HCT116 (cell line): ENCODE data around the gene MAP4K4. TPM values are rescaled to one million over a fixed set of nuclear protein-coding genes. Genes with fewer than 3 reads are reported as not detected.

Experiments used
- ATAC-seq: fragments of 200-7000 bp; cut with Tn5 transposase; 2 replicates; pipeline ENCODE4 v1.9.1; 2020; ENCODE audit warnings: mild to moderate bottlenecking, moderate library complexity
- BruUV-seq: library from RNA; stranded (reverse); fragments of 400-500 nt; replicated peaks from 2 replicates; lab custom pipeline; 2021; lab: Mats Ljungman, UMichigan
- CTCF ChIA-PET: fragments of 300-600 bp; sonication (Branson Sonifier 250); formaldehyde crosslinking; loops from one replicate; lab custom pipeline; 2021; ENCODE audit warnings: antibody characterized with exemption; lab: Charles Lee
- POLR2A ChIA-PET: fragments of 300-600, 350-600 bp; sonication (Branson Sonifier 250); formaldehyde crosslinking; loops from one replicate; lab custom pipeline; 2021; ENCODE audit warnings: antibody characterized with exemption; lab: Charles Lee
- RAD21 ChIA-PET, 2 experiments: fragments of 300-600 bp; sonication (Branson Sonifier 250); formaldehyde crosslinking; loops; one replicate each; lab custom pipeline; 2023; ENCODE audit warnings: low total read pairs in 2 of 2; ENCODE audit not compliant: uncharacterized antibody in 2 of 2, unreplicated experiment in 2 of 2, low non-redundant PET in 1 of 2; lab: Charles Lee
- DNase-seq: peaks from one replicate; pipeline ENCODE4 v3.0.0-alpha.2; 2010; ENCODE audit warnings: low read depth, low spot score
- H2AFZ ChIP-seq: fragments of 200-600 bp; shearing (Covaris generic), sonication (generic); 2 replicates; pipeline ENCODE4 v1.6.1; 2017; ENCODE audit warnings: low read depth, mixed run types, mixed read lengths, antibody characterized with exemption, low read length; ENCODE audit not compliant: poor library complexity, severe bottlenecking
- H3K27ac ChIP-seq: 2 replicates; pipeline ENCODE4 v1.5.1; 2012; ENCODE audit warnings: low read depth, low read length
- H3K27me3 ChIP-seq: fragments of 200-600 bp; sonication (generic); 2 replicates; pipeline ENCODE4 v1.6.1; 2016; ENCODE audit warnings: mixed run types, low read length, mixed read lengths; ENCODE audit not compliant: insufficient read depth
- H3K36me3 ChIP-seq, 2 experiments: fragments of 200-500 bp in 1 of 2; fragments of 200-600 bp in 1 of 2; sonication (Bioruptor generic) in 1 of 2; sonication (generic) in 1 of 2; 2 replicates each; pipeline versions ENCODE4 v1.5.1 to v1.6.1; 2014 to 2016; ENCODE audit warnings: low read length in 2 of 2, inconsistent platforms in 1 of 2, mixed read lengths in 1 of 2, mixed run types in 1 of 2; ENCODE audit not compliant: insufficient read depth in 2 of 2, control insufficient read depth in 1 of 2
- H3K4me1 ChIP-seq, 2 experiments: fragments of 200-600 bp in 1 of 2; sonication (generic) in 1 of 2; 2 replicates each; pipeline versions ENCODE4 v1.5.1 to v1.6.1; 2012 to 2017; ENCODE audit warnings: low read length in 2 of 2, inconsistent platforms in 1 of 2, mild to moderate bottlenecking in 1 of 2, mixed read lengths in 1 of 2, mixed run types in 1 of 2, moderate library complexity in 1 of 2; ENCODE audit not compliant: insufficient read depth in 2 of 2, control insufficient read depth in 1 of 2
- H3K4me2 ChIP-seq: fragments of 200-600 bp; sonication (generic); 2 replicates; pipeline ENCODE4 v1.6.1; 2017; ENCODE audit warnings: mixed run types, low read length, mixed read lengths
- H3K4me3 ChIP-seq, 2 experiments: fragments of 200-600 bp in 1 of 2; sonication (generic) in 1 of 2; replicated peaks in 1 of 2; 2 replicates each; pipeline ENCODE4 v1.5.1; 2011 to 2016; ENCODE audit warnings: low read length in 2 of 2, control low read depth in 1 of 2, low read depth in 1 of 2, mild to moderate bottlenecking in 1 of 2, mixed read lengths in 1 of 2, mixed run types in 1 of 2
- H3K79me2 ChIP-seq: fragments of 200-600 bp; sonication (generic); 2 replicates; pipeline ENCODE4 v1.6.1; 2017; ENCODE audit warnings: mild to moderate bottlenecking, mixed run types, low read length, moderate library complexity, mixed read lengths; ENCODE audit not compliant: insufficient read depth
- H3K9ac ChIP-seq: fragments of 200-600 bp; sonication (generic); 2 replicates; pipeline ENCODE4 v1.6.1; 2016; ENCODE audit warnings: low read length, mixed read lengths
- H3K9me2 ChIP-seq: fragments of 200-600 bp; sonication (generic), shearing (Covaris generic); 2 replicates; pipeline ENCODE4 v1.6.1; 2017; ENCODE audit warnings: mixed run types, mild to moderate bottlenecking, moderate library complexity; ENCODE audit not compliant: insufficient read depth
- H3K9me3 ChIP-seq, 2 experiments: fragments of 200-500 bp in 1 of 2; fragments of 200-600 bp in 1 of 2; sonication (Bioruptor generic) in 1 of 2; sonication (generic) in 1 of 2; 2 replicates each; pipeline ENCODE4 v1.6.1; 2014 to 2017; ENCODE audit warnings: low read length in 2 of 2, mixed read lengths in 2 of 2, inconsistent platforms in 1 of 2, low read depth in 1 of 2, mild to moderate bottlenecking in 1 of 2, mixed run types in 1 of 2, moderate library complexity in 1 of 2; ENCODE audit not compliant: control insufficient read depth in 1 of 2, insufficient read depth in 1 of 2
- H4K20me1 ChIP-seq: fragments of 200-600 bp; sonication (generic), shearing (Covaris generic); 2 replicates; pipeline ENCODE4 v1.6.1; 2017; ENCODE audit warnings: mixed run types, mild to moderate bottlenecking, moderate library complexity; ENCODE audit not compliant: insufficient read depth
- ATF3 ChIP-seq: IDR thresholded peaks from 2 replicates; pipeline ENCODE4 v1.6.1; 2012
- CBX3 ChIP-seq: IDR thresholded peaks from 2 replicates; pipeline ENCODE4 v1.6.1; 2012; ENCODE audit warnings: low read depth
- CEBPB ChIP-seq: IDR thresholded peaks from 2 replicates; pipeline ENCODE4 v1.6.1; 2012; ENCODE audit warnings: low read depth
- CTCF ChIP-seq, 3 experiments: fragments of 200-600 bp in 1 of 3; sonication (generic) in 1 of 3; IDR thresholded peaks in 2 of 3; conservative IDR thresholded peaks in 1 of 3; 2 replicates each; pipeline ENCODE4 v1.5.1; 2012 to 2017; ENCODE audit warnings: low read depth in 2 of 3, low read length in 2 of 3, antibody characterized with exemption in 1 of 3, borderline replicate concordance in 1 of 3, control low read depth in 1 of 3, mild to moderate bottlenecking in 1 of 3, mixed read lengths in 1 of 3, mixed run types in 1 of 3, moderate library complexity in 1 of 3; ENCODE audit not compliant: insufficient read depth in 1 of 3
- EGR1 ChIP-seq: IDR thresholded peaks from 2 replicates; pipeline ENCODE4 v1.6.1; 2012; ENCODE audit warnings: low read depth
- ELF1 ChIP-seq: IDR thresholded peaks from 2 replicates; pipeline ENCODE4 v1.6.1; 2012; ENCODE audit warnings: low read depth, borderline replicate concordance
- EZH2phosphoT487 ChIP-seq: fragments of 200-600 bp; IDR thresholded peaks from 2 replicates; pipeline ENCODE4 v1.6.1; 2018; ENCODE audit warnings: antibody characterized with exemption, borderline replicate concordance
- JUND ChIP-seq: IDR thresholded peaks from 2 replicates; pipeline ENCODE4 v1.6.1; 2012
- MAX ChIP-seq: IDR thresholded peaks from 2 replicates; pipeline ENCODE4 v1.6.1; 2012
- POLR2AphosphoS5 ChIP-seq: IDR thresholded peaks from 2 replicates; pipeline ENCODE4 v1.6.1; 2011; ENCODE audit warnings: mild to moderate bottlenecking, low read depth, low read length, moderate library complexity
- RAD21 ChIP-seq: IDR thresholded peaks from 2 replicates; pipeline ENCODE4 v1.6.1; 2012; ENCODE audit warnings: low read depth, mild to moderate bottlenecking
- REST ChIP-seq: IDR thresholded peaks from 2 replicates; pipeline ENCODE4 v1.6.1; 2012; ENCODE audit warnings: low read depth
- SIN3A ChIP-seq: IDR thresholded peaks from 2 replicates; pipeline ENCODE4 v1.6.1; 2012; ENCODE audit warnings: low read depth
- SP1 ChIP-seq: IDR thresholded peaks from 2 replicates; pipeline ENCODE4 v1.6.1; 2012; ENCODE audit warnings: low read depth
- YY1 ChIP-seq: IDR thresholded peaks from 2 replicates; pipeline ENCODE4 v1.6.1; 2011; ENCODE audit warnings: low read length, low read depth, moderate library complexity, mild to moderate bottlenecking; ENCODE audit not compliant: insufficient replicate concordance; ENCODE audit errors: extremely low read depth
- ZBTB33 ChIP-seq: IDR thresholded peaks from 2 replicates; pipeline ENCODE4 v1.6.1; 2011; ENCODE audit warnings: mild to moderate bottlenecking, low read length, moderate library complexity; ENCODE audit not compliant: insufficient replicate concordance; ENCODE audit errors: extremely low read depth
- ZFX ChIP-seq: fragments of 450-650 bp; IDR thresholded peaks from 2 replicates; pipeline ENCODE4 v1.6.1; 2017
- ZNF274 ChIP-seq: fragments of 200-500 bp; sonication (Bioruptor generic); IDR thresholded peaks from 2 replicates; pipeline ENCODE4 v1.6.1; 2014; ENCODE audit warnings: mild to moderate bottlenecking, low read depth, low read length, inconsistent platforms
- intact Hi-C: fragments of 100-400 bp; cut with micrococcal nuclease; formaldehyde crosslinking; loops from 2 replicates; pipeline ENCODE4 v1.10.0; 2022
- total RNA-seq: library from RNA; stranded (reverse); gene quantifications from one replicate; pipeline ENCODE4 v1.2.1, GENCODE V29; 2021; ENCODE audit not compliant: unreplicated experiment

Gene MAP4K4
- total RNA-seq, 1 experiment from 2014 or later, result 62.3 TPM

- Histone ChIP-seq H2AFZ (no peak overlapping the region), H3K9ac (no peak overlapping the region), H3K4me1 (peaks cover 0 to 22% of the 10 kb centered on the region in 2 experiments; a peak in 2 of 4 replicates), H3K27me3 (no peaks in the 10 kb centered on the region), H3K9me2 (no peaks in the 10 kb centered on the region), H3K9me3 (no peaks in the 10 kb centered on the region), H3K4me2 (no peak overlapping the region), H4K20me1 (peaks cover 13% of the 10 kb centered on the region), H3K4me3 (no peak overlapping the region), H3K79me2 (peaks cover 91% of the 10 kb centered on the region), H3K27ac (no peak overlapping the region), H3K36me3 (no peaks in the 10 kb centered on the region)
- no TSS peak for BruUV-seq
- POLR2A ChIA-PET, result no interaction called here
- CTCF ChIA-PET, result no interaction called here
- DNase-seq, result no peak
- TF ChIP-seq EGR1 (no peak), ZFX (no peak), YY1 (no peak), ATF3 (no peak), ELF1 (no peak), ZNF274 (no peak), CBX3 (no peak), RAD21 (no peak), REST (no peak), CEBPB (no peak), SP1 (no peak), CTCF (IDR thresholded peaks at IDR 0.05 in 2 of 3, conservative IDR thresholded peaks at IDR 0.05 in 1 of 3; ENCODE audit: borderline replicate concordance in 1 of 3, insufficient read depth in 1 of 3, low read depth in 2 of 3, low read length in 2 of 3) (no peak), POLR2AphosphoS5 (no peak), JUND (no peak), ZBTB33 (no peak), EZH2phosphoT487 (no peak), SIN3A (no peak), MAX (no peak)
- intact Hi-C loops, result no loop called here
- ATAC-seq, result no peak
- RAD21 ChIA-PET, result no interaction called here
Observed at GRCh38 chr2:101743288-101743687, 45.8 kb downstream of the MAP4K4 start.
